HG02759 (cell line): ENCODE data around the gene GMDS.

ENCODE experiments used
- ATAC-seq: cut with Tn5 transposase; IDR thresholded peaks from one replicate; pipeline ENCODE4 v1.9.1; 2021; ENCODE audit warnings: mild to moderate bottlenecking, moderate library complexity; ENCODE audit not compliant: unreplicated experiment

The GMDS gene

DNA sequence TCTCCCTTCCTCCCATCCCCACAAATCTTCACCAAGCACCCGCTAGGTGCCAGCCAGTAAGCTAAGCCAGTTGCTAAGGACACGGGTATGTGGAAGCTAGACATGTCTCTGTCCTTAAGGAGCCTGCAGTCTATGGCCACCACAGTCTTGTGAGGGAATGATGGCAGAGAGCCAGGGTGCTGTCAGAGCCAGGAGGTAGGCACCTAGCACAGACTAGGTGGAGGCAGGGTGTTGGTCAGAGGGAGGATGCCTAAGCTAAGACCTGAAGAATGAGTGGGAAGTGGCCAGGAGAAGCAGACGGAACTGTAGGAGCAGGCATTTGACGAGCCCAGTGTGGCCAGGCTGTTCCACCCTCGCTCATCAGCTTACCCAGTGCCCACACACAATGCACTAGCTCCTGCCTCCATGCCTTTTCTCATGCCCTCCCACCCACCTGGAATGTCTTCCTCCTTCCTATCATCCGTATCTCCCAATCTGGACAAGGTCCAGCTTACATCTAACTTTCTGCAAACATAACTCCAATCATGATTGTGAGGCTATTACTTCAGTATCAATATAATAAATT is 510.1 kb downstream of the GMDS start:
- ATAC-seq, result no peak

DNA sequence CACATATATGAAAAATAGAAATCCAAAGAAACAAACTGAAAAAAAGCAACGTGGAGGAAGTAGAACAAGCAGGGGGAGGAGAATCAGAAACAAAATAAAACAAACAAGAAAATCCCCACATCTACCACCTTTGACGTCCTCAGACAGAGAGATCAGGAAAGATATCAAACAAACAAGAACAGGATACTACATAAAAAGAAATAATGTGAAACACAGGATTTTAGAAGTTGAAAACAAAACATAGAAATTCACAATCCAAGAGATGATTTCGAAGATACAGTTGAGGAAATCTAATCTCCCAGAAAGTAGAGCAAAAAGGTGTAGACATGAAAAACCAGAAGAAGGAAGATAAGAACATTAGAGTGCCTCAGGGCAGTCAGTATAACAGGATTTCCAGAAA is 514.5 kb downstream of the GMDS start:
- no peak for ATAC-seq

DNA sequence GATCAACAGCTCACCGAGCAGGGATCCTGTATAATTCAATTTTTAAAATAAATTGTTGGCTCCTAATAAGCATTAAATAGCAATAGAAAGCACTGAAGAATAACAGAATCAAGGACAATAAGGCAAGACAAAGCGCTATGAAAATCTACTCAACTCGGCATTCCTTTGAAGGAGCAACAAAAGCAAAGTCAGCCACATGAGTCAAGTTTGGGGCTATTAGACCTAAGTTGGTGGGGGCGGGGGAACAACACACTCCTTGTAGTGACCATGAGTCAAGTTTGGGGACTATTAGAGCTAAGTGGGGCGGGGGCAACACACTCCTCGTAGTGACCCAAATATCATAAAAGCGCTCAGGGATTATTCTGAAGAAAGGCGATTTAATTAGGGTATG is 515.7 kb downstream of the GMDS start:
- ATAC-seq, result no peak

DNA sequence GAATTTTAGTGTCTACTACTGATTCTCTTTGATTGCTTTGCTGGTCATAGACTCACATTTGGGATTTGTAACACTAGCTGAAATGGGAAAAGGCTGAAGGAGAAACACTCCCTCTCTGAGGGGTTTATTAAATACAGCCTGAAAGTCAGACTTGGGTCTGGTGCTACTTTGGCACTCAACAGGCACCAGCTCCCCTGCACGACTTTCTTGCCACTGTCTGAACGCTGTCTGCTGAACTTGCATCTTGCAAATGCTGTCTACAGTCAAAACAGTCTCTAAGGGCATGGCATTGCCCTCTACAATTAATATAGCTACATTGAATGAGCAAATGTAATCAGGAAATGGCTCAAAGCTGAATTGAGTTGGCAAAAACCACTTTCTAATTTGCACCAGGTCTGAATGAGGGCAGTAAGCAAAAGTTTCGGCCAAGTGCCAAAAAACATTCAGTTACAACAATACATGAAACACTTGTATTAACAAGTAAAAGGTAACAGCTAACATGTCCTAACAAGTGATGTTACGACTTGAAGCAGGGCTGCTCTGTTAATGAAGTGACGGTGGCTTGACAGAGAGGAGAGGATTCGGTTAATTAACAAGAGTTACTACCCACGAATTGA is 516.2 kb downstream of the GMDS start:
- no peak for ATAC-seq

DNA sequence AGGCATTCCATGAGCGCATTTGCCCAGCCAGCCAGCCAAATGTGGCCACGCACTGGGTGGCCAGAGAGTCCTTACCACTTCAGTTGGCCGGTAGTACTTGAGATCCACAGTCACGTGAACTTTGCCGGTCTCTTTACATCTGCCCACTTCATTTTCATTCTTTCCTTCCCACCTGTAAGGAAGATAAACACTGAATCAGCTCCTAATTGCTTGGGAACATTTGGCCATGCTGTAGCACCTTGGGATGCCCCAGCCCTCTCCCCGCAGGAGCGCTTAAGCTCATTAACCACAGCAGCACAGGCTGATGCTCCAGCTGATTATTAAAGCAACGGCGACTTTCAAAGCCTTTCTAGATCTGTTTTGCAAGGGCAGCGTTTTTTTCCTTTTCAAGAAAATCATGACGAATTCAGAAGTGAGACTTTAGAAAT is 519.0 kb downstream of the GMDS start:
- ATAC-seq, result no peak

DNA sequence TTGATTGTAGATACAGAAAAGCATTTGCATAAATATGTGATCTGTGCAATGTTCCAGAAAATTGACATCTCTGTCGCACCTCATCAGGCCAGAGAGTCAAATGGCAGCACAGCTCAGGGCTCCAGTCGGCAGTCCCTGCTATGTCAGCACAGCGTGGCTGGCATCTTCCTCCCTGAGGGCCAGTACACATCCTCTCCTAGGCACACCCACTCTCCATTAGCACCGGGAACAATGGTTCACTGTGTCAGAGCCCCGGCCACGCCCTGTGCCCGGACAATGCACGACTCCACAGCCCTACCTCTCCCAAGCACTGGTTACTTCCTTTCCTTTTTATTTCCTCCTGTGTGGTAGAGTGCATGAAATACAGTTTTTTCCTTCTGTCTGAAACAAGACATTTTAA is 520.8 kb downstream of the GMDS start:
- no peak for ATAC-seq

DNA sequence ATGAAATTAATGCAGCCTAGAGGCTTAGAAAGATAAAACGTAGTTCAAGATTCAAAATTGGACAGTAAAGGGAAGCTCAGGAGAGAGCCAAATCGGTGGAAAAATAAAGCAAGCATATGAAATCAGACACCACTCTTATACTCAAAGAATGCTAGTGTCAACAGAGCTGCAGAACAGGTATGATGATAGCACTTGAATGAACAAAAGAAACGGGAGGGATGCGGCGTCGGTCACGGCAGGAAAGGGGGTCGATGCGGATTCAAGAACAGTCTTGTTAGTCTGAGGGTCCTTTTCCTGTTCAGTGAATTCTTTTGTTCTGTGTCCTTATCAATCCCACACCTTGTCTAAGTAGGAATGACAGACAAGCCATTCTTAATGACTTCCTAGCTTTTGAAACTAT is 521.3 kb downstream of the GMDS start:
- ATAC-seq, result no peak

DNA sequence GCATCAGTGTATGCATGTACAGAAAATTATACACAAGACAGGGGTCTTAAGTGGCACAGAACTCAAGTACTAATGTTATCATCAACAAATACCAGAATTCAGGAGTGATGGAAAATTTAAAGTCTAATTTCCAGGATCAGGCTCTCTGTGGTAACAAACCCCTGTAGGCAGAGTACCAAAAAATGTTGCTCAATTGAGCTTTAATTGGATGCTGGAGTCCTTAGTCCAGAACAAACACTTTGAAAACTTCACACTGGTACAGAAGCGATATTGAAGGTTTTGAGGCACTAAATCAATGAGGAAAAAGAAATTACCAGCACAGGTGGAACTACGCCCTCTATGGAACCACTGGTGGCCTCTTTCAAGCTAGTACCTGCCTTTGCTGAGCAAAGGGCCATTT is 522.6 kb downstream of the GMDS start:
- no peak for ATAC-seq

DNA sequence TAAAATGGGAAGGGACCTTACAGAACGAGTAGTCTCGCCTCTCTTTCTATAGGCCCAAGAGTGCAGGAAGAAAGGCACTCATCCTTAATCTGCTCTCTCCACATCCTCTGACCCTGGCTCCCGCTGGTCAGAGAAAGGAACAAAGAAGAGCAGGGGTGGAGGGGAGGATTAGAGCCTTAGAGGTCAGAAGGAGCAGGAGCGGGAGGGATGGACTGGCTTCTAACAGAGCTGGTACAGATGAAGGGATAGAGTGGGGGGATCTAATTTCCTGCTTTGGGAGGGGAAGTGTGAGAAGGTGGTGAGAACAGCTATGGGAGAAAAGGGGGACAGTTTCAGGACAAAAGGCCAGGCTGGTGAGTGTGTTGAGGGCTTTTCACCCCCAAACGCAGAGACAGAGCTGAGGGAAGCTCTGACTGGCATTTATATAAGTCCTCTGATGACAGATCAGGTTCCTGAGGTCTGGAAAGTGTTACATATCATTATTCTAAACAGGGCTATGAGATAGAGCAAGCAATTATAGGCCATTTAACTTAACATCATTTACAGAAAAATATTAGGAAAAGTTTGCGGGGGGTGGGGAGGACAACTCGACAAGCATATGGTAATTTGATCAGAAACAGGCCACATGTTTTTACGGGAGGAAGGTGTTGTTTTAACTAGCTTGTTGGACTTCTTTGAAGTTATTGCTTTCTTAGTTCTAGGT is 524.6 kb downstream of the GMDS start:
- ATAC-seq, result no peak

DNA sequence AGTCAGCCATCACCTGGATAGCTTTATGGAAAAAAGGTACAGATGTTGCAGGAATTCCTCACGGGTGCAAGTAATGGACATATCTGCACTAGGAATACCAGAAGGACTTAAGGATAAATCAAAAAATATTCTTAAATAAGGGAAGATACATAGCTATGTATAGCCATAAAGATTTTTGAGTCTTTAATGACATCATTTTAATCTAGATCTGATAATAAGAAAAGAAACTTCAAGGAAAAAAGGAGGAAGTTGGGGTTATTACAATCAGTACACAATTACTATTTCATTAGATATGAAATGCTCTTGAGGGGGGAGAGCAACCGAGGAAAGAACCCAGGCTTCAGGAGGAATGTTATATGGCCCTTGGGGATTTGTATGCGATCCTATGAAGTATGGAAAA is 525.5 kb downstream of the GMDS start:
- ATAC-seq, result no peak

DNA sequence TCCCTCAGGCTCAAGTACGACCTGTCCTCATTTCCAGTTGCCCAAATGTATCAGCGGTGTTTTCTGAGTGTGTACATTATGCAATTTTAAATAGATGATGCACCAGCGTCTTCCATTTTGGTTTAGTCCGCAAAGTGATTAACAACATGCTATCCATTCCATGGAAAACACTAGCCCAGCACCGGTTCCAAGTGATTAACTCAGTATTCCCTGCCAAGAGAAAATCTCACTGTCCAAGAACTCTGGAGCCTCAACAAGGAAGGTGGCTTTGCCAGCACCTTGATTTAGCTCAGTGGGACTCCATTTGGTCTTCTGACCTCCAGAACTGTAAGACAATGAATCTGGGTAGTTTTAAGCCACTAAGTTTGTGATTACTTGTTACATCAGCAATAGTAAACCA is 528.5 kb downstream of the GMDS start:
- ATAC-seq, result no peak

DNA sequence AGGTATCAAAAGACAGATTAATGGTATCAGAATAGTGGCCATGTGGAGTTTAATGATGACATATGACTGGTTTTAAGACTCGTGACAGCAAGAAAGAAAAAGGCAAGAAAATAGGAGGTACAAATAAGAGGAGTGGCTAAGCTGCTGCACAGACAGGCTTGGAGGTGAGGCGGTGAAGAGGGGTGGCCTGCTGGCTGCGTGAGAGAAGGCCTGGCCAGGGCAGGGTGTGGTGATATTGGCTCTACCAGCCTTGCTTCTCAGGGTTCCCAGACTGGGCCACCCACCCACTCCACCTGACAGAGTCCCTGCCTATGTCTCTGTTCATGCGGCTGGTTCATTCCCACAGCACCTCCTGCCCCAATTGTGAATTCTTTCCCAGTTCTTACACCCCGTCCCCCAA is 529.0 kb downstream of the GMDS start:
- no peak for ATAC-seq

DNA sequence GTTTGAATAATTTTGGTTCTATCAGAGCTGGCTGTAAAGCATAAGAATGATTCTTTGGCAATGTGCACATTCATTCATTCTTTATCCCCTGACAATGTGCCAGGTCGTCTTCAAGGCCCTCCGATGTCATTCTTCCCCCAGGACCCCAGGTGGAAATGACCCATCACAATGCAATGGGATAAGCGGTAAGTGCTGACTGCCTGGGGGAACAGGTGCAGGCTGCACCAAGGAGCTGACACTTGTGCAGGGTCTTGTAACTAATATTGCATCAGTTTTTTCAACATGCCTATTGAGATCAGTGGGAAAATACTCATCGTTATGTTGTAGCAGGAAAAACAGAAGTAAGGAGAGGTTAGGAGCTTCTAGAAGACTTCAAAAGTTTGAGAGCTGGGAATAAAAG is 530.1 kb downstream of the GMDS start:
- no peak for ATAC-seq

DNA sequence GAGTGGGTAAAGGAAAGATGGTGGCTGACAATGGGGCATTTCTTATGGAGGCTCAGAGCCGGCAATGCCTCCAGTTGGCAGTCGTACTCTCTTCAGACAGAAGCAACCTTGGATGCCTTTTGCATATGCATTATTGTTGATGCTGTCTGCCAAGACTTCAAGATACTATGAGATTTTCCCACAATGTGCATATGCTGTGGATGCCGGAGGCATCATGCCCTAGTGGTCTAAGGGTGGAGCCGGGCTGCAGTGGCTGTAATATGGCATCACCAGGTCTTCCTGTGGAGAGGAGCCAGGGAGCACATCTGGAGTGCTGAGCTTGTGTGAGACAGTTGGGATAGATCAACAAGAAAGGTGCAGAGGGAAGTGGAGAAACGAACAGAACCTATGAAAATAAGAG is 530.8 kb downstream of the GMDS start:
- ATAC-seq, result no peak

DNA sequence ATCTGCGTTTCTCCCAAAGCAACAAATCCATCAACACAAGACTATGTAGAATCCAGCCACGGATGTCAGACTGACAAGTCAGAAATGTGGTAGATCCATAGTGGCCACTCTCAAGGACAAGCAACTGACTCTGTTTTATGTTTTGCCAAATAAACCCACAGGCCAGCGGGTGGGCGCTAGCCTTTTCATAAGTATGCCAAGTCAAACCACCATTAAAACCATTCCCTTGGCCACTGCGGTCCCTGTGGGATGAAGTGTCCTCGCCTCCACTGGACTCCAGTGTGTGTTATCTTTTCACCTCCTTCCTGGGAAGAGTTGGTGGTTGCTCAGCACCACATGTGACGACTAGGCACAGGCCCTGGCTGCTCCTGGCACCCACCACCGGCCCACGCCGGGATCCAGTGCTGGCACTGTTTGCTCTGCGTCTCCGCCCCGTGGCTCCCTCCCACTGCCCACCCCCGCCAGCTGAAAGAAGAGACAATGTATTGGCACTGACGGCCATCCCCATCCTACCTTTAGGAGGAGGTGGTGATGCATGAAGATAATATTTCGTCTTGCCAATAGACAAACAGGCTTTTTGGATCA is 532.3 kb downstream of the GMDS start:
- ATAC-seq, result no peak

DNA sequence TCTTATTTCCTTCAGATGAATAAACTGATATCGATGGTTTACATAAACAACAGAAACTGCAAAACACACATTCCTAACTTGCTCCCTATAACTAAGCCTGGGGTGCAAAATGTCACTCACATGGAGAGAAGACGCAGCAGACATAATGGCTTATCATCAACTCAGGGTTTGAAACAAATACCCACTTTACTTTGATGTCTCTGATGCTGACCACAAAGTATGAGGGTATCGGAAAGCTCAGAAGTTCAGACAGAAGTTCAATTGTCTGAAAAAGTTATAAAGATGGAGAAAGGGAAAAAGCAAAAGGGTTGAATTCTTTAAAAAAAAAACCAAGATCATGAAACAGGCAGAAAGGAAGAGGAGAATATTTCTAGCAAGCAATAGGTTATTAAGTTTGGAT is 533.0 kb downstream of the GMDS start:
- ATAC-seq, result no peak

DNA sequence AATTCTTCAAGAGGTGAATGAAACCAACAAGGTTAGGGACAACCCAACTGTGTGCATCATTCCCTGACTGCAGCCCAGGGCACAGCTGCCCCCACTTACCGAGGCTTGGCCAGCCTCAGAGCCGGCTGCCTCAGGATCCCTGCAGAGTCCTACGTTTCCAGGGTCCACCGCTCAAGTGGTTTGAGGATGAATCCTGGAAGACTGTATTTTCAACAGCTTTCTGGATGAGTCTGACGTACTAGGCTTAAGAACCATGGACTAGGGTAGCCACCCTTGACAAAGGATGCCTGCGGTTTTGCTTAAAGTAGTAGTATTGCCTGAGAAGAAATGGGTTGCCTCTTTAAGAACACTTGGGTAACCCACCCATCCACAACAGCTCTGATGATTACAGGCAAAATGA is 534.3 kb downstream of the GMDS start:
- no peak for ATAC-seq

DNA sequence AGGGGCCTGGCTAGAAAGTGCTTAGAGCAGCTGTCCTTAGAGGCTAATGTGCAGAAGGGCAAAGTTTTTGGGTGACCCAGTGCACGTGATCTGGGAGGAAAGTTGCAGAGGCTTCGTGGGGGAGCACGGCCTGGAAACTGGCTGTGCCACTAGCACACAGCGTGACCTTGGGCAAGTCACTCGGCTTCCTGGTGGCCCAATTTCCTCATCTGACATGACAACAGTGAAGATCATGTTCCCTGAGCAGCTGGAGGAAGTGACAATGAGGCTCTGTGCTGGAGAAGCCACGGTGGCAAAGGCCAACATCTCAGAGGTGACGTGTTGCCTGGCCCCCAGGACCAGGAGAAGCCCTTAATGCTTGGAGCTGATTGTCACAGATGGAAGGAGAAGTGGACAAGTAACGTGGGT is 536.2 kb downstream of the GMDS start:
- no peak for ATAC-seq

DNA sequence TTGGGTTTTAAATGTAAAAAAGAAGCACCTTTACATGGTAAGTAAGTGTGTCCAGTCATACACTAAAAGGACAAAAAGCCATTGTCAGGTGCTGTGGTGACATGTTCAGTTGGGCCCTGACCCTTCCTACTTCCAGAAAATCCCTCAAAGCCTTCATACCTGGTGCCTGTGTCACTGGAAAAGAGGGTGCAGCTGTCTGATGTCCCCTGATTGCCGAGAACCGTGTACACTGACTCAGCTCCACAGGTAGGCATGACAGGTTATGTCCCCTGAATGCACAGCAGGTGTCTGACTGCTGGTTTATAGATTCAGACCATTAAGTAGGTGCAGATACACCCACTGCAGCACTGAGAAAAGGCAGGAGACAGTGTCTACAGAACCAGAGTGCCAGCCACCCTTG is 536.6 kb downstream of the GMDS start:
- ATAC-seq, result no peak

DNA sequence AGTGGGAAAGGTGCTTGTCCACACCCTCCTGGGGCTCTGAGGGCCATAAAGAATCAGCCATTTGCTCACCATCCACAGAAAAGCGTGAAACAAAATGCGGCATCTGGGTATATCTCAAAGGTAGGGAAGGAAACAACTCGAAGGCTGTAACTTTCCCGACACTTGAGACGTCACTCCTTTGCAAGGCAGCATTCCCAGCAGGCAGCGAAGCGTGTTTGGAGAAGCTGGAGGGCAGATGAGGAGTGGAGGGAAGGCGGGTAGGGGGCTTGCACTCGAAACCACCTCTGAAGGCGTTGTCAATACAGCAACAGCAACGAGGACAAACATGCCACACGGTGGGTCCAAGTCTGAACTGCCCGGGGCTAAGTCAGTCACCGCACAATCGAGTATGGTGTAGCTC is 537.3 kb downstream of the GMDS start:
- ATAC-seq, result no peak

DNA sequence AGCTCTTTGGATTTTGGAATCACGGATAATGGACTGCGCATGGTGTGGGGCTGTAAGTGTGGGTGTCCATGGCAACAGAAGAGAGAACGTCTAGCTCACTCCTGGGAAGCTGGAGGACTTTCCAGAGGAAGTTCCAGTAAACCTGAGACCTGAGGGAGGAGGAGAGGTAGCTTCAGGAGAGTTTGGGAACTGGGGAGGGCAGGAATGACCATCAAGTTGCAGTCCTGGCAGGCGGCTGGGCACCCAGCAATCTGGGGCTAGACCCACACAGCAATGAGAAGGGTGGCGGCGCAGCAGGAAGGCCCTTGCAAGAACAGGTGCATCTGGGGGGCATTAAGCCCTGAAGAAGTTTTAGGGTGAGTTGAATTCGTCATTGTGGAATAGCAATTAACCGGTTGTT is 539.8 kb downstream of the GMDS start:
- ATAC-seq, result no peak

DNA sequence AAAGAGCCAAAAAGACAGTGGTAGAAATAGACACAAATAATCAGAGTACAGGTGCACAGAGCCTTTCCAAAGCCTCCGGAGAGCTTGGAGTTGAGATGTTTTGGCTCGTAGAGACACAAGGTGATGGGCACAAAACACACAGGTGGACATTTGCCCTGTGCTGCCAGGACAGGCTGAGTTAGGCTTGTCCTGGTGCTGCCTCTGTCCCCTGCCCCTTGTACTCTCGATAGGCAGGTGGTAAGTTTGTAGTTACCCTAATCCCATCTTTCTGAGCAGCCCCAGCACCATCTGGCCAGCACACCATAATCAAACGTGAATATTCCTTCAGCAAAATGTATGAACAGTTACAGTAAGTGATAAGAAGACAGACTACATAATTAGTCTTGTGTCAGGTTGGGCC is 540.2 kb downstream of the GMDS start:
- ATAC-seq, result no peak
